HFF-Myc (cell line): ENCODE measurements around the gene MGAT4B.

Experiments
- DNase-seq: peaks from one replicate; pipeline ENCODE4 v3.0.0-alpha.2; 2011; ENCODE audit warnings: low read depth; ENCODE audit errors: extremely low read depth
- H3K4me3 ChIP-seq: replicated peaks from 2 replicates; pipeline ENCODE4 v1.5.1; 2011; ENCODE audit warnings: low read depth, mild to moderate bottlenecking, control low read depth, low read length
- CTCF ChIP-seq: IDR thresholded peaks from 2 replicates; pipeline ENCODE4 v1.5.1; 2012; ENCODE audit warnings: mild to moderate bottlenecking, low read depth, low read length, control low read depth; ENCODE audit errors: missing control alignments

Gene MGAT4B

DNA sequence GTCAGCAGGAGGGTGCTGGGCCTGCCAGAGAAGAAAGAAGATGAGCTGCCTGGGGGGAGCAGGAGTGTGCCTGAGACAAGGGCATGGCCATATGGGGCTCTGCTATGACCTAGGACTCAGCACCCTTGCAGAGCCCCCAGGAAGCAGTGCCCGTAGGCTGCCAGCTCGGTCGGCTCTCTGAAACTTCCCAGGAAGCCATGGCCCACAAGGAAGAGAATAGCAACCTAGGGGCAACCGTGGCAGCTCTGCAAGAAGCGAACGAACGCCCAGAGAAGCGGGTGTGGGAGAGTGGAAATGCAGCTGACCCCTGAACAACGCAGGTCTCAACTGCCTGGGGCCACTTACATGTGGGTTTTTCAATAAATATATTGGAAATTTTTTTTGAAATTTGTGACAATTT, 23.5 kb downstream of the MGAT4B start:
- no peak overlapping the region for H3K4me3 ChIP-seq
- no peak for TF ChIP-seq CTCF
- no peak for DNase-seq

DNA sequence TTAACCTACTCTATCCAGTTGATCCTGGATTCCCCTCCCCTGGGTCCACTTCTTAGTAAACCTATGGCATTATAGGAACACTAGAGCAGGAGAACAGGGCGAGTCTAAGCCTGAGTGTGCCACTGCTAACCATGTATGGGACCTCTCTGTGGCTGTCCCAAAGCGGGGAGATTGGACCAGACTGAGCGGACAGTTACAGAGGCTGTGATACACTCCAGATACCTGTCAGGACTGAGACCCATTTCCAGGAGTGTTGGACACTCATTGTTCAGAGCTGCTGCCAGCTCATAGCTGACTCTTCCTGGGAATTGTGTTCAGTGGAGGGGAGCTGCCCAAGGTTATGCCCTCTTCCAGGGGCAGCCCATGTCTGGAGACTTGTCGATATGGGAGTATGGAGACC, 24.8 kb downstream of the MGAT4B start:
- no peak overlapping the region for H3K4me3 ChIP-seq
- TF ChIP-seq CTCF = no peak
- no peak for DNase-seq

DNA sequence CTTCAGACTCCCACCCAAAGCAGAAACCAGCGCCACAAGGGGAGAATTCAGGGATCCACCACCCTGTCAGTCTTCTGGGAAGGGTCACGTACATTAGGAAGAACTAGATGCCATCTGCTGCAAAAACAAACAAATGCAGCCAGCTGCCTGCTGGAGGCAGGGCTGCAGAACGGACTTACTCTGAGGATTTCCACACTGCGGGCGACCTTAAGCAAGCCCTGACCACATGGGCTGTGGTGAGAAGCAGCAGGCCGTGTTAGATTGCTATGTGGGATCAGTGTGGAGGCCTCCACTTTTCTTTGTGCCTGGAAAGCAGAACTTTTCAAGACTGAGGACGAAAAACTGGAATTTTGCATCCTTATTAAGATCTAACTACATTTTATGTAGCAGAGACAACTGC, 26.3 kb downstream of the MGAT4B start:
- H3K4me3 ChIP-seq = no peak overlapping the region
- no peak for TF ChIP-seq CTCF
- DNase-seq = no peak

GRCh38 chr5:179779826-179780225, 26.8 kb downstream of the MGAT4B start:
- TF ChIP-seq CTCF = no peak
- no peak for DNase-seq
- H3K4me3 ChIP-seq = no peak overlapping the region

GRCh38 chr5:179778591-179778990, 28.1 kb downstream of the MGAT4B start:
- TF ChIP-seq CTCF = no peak
- no peak for DNase-seq
- H3K4me3 ChIP-seq = no peak overlapping the region

DNA sequence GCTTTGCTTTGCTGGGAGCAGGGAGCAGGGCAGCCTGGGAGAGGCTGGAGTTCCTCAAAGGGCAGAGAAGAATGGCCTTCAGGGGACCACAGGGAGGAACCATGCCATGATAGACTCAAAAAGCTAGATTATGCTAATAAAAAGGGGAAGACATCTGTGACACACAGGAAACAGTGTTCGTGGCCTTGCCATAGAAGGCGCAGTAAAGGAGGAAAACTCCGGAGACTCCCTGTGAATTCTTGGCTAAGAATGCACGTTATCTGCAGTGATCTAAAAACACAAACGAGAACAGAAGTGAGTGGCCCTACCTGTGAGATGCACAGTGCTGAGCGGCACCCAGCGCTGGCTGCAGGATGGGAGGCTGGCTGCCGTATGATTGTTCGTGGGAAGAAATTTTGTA, 28.8 kb downstream of the MGAT4B start:
- DNase-seq = no peak
- H3K4me3 ChIP-seq = no peak overlapping the region
- TF ChIP-seq CTCF = no peak

DNA sequence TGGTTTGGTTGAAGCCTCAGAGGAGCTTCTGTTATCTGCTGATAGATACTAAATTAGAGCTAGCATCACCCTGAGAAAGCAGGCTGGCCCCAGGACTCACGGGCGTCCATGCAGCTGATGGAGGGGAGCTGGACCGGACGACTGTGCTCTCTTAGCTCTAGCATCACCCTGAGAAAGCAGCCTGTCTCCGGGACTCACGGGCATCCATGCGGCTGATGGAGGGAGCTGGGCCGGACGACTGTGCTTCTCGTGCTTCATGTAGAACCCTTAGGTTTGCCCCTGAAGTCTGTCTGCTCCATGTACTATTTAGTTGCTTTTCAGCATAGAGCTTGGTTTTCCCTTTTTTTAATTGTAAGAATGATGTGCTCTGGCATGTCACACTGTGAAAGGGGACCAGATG, 29.2 kb downstream of the MGAT4B start:
- DNase-seq = no peak
- TF ChIP-seq CTCF = no peak

More for the DNA sequence above, 29.2 kb downstream of the MGAT4B start:
- no peak overlapping the region for H3K4me3 ChIP-seq
